CD4-positive, alpha-beta memory T cell (primary cell): ENCODE measurements around the gene MIEF2. TPM values are rescaled to one million over a fixed set of nuclear protein-coding genes. Genes with fewer than 3 reads are reported as not detected.
A peak's percentile ranks its signal among the peaks of the same experiment; 100 is the strongest.

Source experiments
- CTCF ChIA-PET: fragments of 350-600 bp; sonication (Branson Sonifier 250); formaldehyde crosslinking; loops from one replicate; lab custom pipeline; 2021; ENCODE audit warnings: inconsistent platforms; ENCODE audit not compliant: partially characterized antibody; lab: Charles Lee
- POLR2A ChIA-PET: fragments of 350-600 bp; sonication (Branson Sonifier 250); formaldehyde crosslinking; loops from one replicate; lab custom pipeline; 2021; ENCODE audit not compliant: partially characterized antibody; lab: Charles Lee
- DNase-seq, 5 donors: peaks; one replicate each; pipeline versions ENCODE4 v3.0.0 to v3.0.0-alpha.2; 2020 to 2022; ENCODE audit warnings: mixed read lengths in 1 of 5
- H3K27ac ChIP-seq: one replicate; pipeline ENCODE4 v1.7.0; 2013; ENCODE audit warnings: low read depth, low read length
- H3K27me3 ChIP-seq: 2 replicates; pipeline ENCODE4 v1.7.0; 2013; ENCODE audit warnings: mild to moderate bottlenecking, low read length, moderate library complexity; ENCODE audit not compliant: insufficient read depth
- H3K36me3 ChIP-seq: 2 replicates; pipeline ENCODE4 v1.7.0; 2013; ENCODE audit warnings: mild to moderate bottlenecking, low read length, moderate library complexity; ENCODE audit not compliant: insufficient read depth
- H3K4me1 ChIP-seq: 2 replicates; pipeline ENCODE4 v1.7.0; 2013; ENCODE audit warnings: mild to moderate bottlenecking, low read length, moderate library complexity; ENCODE audit not compliant: insufficient read depth
- H3K4me3 ChIP-seq, 2 donors: one replicate each; pipeline ENCODE4 v1.7.0; 2013; ENCODE audit warnings: low read length in 2 of 2, mild to moderate bottlenecking in 1 of 2
- H3K9me3 ChIP-seq, 2 donors: one replicate each; pipeline ENCODE4 v1.7.0; 2013; ENCODE audit warnings: low read length in 2 of 2, control low read depth in 1 of 2; ENCODE audit not compliant: control insufficient read depth in 1 of 2
- H3K27ac Mint-ChIP-seq, 7 donors: one replicate each; pipeline ENCODE4 v1.8.0; 2020 to 2021; ENCODE audit warnings: mixed read lengths in 7 of 7, mild to moderate bottlenecking in 6 of 7, inconsistent platforms in 3 of 7, moderate library complexity in 3 of 7
- H3K27me3 Mint-ChIP-seq, 2 donors: one replicate each; pipeline ENCODE4 v1.8.0; 2020 to 2021; ENCODE audit warnings: mixed read lengths in 2 of 2
- H3K36me3 Mint-ChIP-seq, 2 donors: one replicate each; pipeline ENCODE4 v1.8.0; 2020 to 2021; ENCODE audit warnings: mixed read lengths in 2 of 2, inconsistent platforms in 1 of 2, mild to moderate bottlenecking in 1 of 2
- H3K4me1 Mint-ChIP-seq, 4 donors: one replicate each; pipeline ENCODE4 v1.8.0; 2020 to 2021; ENCODE audit warnings: mixed read lengths in 4 of 4, mild to moderate bottlenecking in 1 of 4
- H3K4me3 Mint-ChIP-seq, 8 donors: one replicate each; pipeline ENCODE4 v1.8.0; 2020 to 2021; ENCODE audit warnings: mixed read lengths in 8 of 8, mild to moderate bottlenecking in 7 of 8, moderate library complexity in 6 of 8, inconsistent platforms in 3 of 8
- H3K9me3 Mint-ChIP-seq, 8 donors: one replicate each; pipeline ENCODE4 v1.8.0; 2020 to 2021; ENCODE audit warnings: mixed read lengths in 8 of 8, mild to moderate bottlenecking in 5 of 8, inconsistent platforms in 3 of 8, moderate library complexity in 1 of 8
- intact Hi-C: fragments of 100-400 bp; cut with micrococcal nuclease; formaldehyde crosslinking; loops from one replicate; pipeline ENCODE4 v1.15.1; 2023
- polyA plus RNA-seq, 2 donors: library from polyadenylated mRNA; unstranded; fragments of 300-500 nt; fragmentation: Illumina TruSeq; gene quantifications; one replicate each; pipeline ENCODE4 v1.2.3, GENCODE V29; 2021
- total RNA-seq, 2 experiments: library from RNA; stranded (reverse); gene quantifications; one replicate each; pipeline ENCODE4 v1.2.3, GENCODE V29; 2021

The MIEF2 gene
- total and polyA plus RNA-seq, 4 experiments from 2014 or later = 9.9 to 19.3 (median 14.6) TPM

GRCh38 chr17:18246109-18246725, 14.2 kb upstream of the MIEF2 start:
- intact Hi-C loops = no loop called here
- H3K36me3 Mint-ChIP-seq = peaks cover 22 to 64% of the 10 kb centered on the region in 2 donors
- CTCF ChIA-PET = no interaction called here

DNA sequence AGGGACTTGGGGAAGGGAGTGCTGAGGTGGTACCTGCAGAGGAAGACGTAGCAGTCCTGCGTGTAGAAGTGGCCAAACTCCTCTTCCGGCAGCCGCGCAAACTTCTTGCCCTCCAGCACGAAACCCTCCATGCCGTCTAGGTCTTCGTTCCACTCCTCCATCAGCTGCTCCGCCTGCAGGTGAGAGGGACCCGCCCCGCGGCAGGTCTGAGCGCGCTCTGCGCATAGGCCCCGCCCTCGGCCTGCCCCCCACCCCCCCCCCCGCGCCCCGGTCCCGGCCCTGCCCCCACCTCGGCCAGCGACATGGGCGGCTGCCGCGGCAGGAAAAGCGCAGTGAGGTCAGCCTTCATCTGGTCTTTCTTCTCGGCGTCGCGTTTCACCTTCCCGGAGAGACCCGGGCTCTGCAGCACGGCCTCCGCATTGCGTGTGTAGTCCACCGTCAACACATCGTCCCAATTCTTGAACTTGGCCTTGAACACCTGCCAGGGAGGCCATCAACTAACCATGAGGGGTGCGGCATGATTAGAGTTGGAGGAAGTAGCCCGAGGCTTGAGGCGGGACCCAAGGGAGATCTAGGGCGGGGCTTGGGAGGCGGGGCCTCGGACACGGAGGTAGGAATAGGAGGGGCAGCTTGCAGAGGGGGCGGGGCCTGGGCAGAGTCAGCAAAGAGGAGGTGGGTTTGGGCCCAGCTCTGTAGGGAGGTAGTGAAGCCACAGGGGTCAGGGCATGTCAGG, 13.4 kb upstream of the MIEF2 start:
- Histone ChIP-seq H3K27ac (no peak overlapping the region), H3K27me3 (no peaks in the 10 kb centered on the region), H3K36me3 (peaks cover 63% of the 10 kb centered on the region), H3K4me3 (no peak overlapping the region), H3K4me1 (no peaks in the 10 kb centered on the region), H3K9me3 (no peaks in the 10 kb centered on the region)
- Mint-ChIP-seq H3K9me3 (no peaks in the 10 kb centered on the region), H3K36me3 (peaks cover 22 to 67% of the 10 kb centered on the region in 2 donors), H3K27ac (peak overlapping the region in 2 of 7 donors; percentile 8 to 52), H3K27me3 (no peaks in the 10 kb centered on the region), H3K4me1 (peaks cover 2 to 7% (median 5%) of the 10 kb centered on the region in 4 donors), H3K4me3 (no peak overlapping the region)
- ChIA-PET CTCF (interaction anchor here (1.0 to 2.3 kb wide), 2 partner anchors 21 to 23 kb away, joined by 3 to 8 read pairs; no protein-coding TSS in a partner anchor), POLR2A (interaction anchor here (1.1 kb wide), 1 partner anchor 14 kb away, joined by 4 read pairs; the partner anchor contains the start of gene MIEF2)
- peak in 1 of 5 donors; percentile 17 for DNase-seq
- intact Hi-C loops = no loop called here

More at GRCh38 chr17:18246109-18246725, 14.2 kb upstream of the MIEF2 start:
- H3K27ac Mint-ChIP-seq = no peak overlapping the region
- H3K27me3 Mint-ChIP-seq = no peaks in the 10 kb centered on the region
- POLR2A ChIA-PET = no interaction called here
- Histone ChIP-seq H3K4me3 (no peak overlapping the region), H3K9me3 (no peaks in the 10 kb centered on the region), H3K27ac (no peak overlapping the region), H3K36me3 (peaks cover 55% of the 10 kb centered on the region), H3K4me1 (no peaks in the 10 kb centered on the region), H3K27me3 (no peaks in the 10 kb centered on the region)
- H3K4me3 Mint-ChIP-seq = no peak overlapping the region
- no peak for DNase-seq
- peaks cover 2 to 7% (median 5%) of the 10 kb centered on the region in 4 donors for H3K4me1 Mint-ChIP-seq
- H3K9me3 Mint-ChIP-seq = no peaks in the 10 kb centered on the region

GRCh38 chr17:18247613-18248001, 12.9 kb upstream of the MIEF2 start:
- Mint-ChIP-seq H3K27me3 (no peaks in the 10 kb centered on the region), H3K4me1 (peaks cover 2 to 7% (median 5%) of the 10 kb centered on the region in 4 donors), H3K9me3 (no peaks in the 10 kb centered on the region), H3K36me3 (peaks cover 22 to 71% of the 10 kb centered on the region in 2 donors), H3K4me3 (no peak overlapping the region), H3K27ac (peak overlapping the region in 2 of 7 donors; percentile 52 to 93)
- peaks cover 69% of the 10 kb centered on the region for H3K36me3 ChIP-seq
- ChIA-PET POLR2A (interaction anchor here (1.1 kb wide), 1 partner anchor 13 kb away, joined by 4 read pairs; the partner anchor contains the start of gene MIEF2), CTCF (interaction anchor here (1.0 to 2.3 kb wide), 2 partner anchors 20 to 24 kb away, joined by 3 to 8 read pairs; no protein-coding TSS in a partner anchor)
- intact Hi-C loops = loop anchor here (1.0 kb wide), 1 partner anchor 11 kb away; the partner anchor contains the start of gene FLII
- no peak for DNase-seq
- H3K4me1 ChIP-seq = no peaks in the 10 kb centered on the region
- no peak overlapping the region for H3K4me3 ChIP-seq
- no peak overlapping the region for H3K27ac ChIP-seq
- no peaks in the 10 kb centered on the region for H3K27me3 ChIP-seq
- H3K9me3 ChIP-seq = no peaks in the 10 kb centered on the region

- no peaks in the 10 kb centered on the region for H3K9me3 Mint-ChIP-seq
- Histone ChIP-seq H3K27me3 (no peaks in the 10 kb centered on the region), H3K36me3 (peaks cover 76% of the 10 kb centered on the region), H3K27ac (no peak overlapping the region), H3K9me3 (no peaks in the 10 kb centered on the region), H3K4me3 (no peak overlapping the region), H3K4me1 (no peaks in the 10 kb centered on the region)
- H3K4me1 Mint-ChIP-seq = peaks cover 2 to 7% (median 5%) of the 10 kb centered on the region in 4 donors
- intact Hi-C loops = loop anchor here (1.0 kb wide), 1 partner anchor 10 kb away; the partner anchor contains the start of gene FLII
- peak; percentile 60 to 68 (median 66) for DNase-seq
- ChIA-PET CTCF (interaction anchor here (1.0 to 2.3 kb wide), 3 partner anchors 15 to 25 kb away, joined by 3 to 8 read pairs (median 6); no protein-coding TSS in a partner anchor), POLR2A (interaction anchor here (0.8 kb wide), 1 partner anchor 12 kb away, joined by 3 read pairs; the partner anchor contains the start of gene MIEF2)
- peaks cover 22 to 71% of the 10 kb centered on the region in 2 donors for H3K36me3 Mint-ChIP-seq
- H3K27me3 Mint-ChIP-seq = no peaks in the 10 kb centered on the region
- peak overlapping the region in 6 of 7 donors; percentile 57 to 93 (median 80) for H3K27ac Mint-ChIP-seq
- H3K4me3 Mint-ChIP-seq = peak overlapping the region in 1 of 8 donors; percentile 17
These were observed 12.1 kb upstream of the MIEF2 start for GRCh38 chr17:18248300-18248731.

DNA sequence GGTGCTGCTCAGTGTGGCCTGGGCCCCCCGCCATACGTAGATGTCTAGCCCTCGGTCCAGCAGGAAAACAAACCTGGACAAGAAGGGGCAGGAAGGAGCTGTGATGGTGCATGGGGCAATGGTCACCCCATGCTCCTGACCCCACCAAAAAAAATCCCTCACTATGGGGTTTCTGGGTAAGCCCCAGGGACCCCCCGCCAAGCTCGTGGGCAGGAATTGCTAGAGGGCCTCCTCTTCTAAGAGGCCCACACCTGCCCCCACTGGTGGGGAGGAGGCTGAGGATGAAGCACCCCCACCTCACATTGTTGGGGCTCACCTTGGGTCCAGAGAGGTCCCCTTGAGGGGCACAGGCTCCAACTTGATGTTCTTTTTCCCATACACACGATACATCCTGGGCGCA, 11.7 kb upstream of the MIEF2 start:
- no peak overlapping the region for H3K4me3 ChIP-seq
- Mint-ChIP-seq H3K27me3 (no peaks in the 10 kb centered on the region), H3K27ac (peak overlapping the region in 1 of 7 donors; percentile 32), H3K4me1 (peaks cover 2 to 7% (median 5%) of the 10 kb centered on the region in 4 donors), H3K4me3 (no peak overlapping the region), H3K36me3 (peaks cover 22 to 70% of the 10 kb centered on the region in 2 donors), H3K9me3 (no peaks in the 10 kb centered on the region)
- intact Hi-C loops = loop anchor here (1.0 kb wide), 1 partner anchor 9 kb away; the partner anchor contains the start of gene FLII
- peaks cover 81% of the 10 kb centered on the region for H3K36me3 ChIP-seq
- ChIA-PET POLR2A (interaction anchor here (0.8 kb wide), 1 partner anchor 12 kb away, joined by 3 read pairs; the partner anchor contains the start of gene MIEF2), CTCF (interaction anchor here (1.4 to 2.3 kb wide), 2 partner anchors 15 to 19 kb away, joined by 6 to 8 read pairs; no protein-coding TSS in a partner anchor)
- no peaks in the 10 kb centered on the region for H3K4me1 ChIP-seq
- no peak overlapping the region for H3K27ac ChIP-seq
- no peaks in the 10 kb centered on the region for H3K9me3 ChIP-seq
- no peak for DNase-seq
- no peaks in the 10 kb centered on the region for H3K27me3 ChIP-seq

DNA sequence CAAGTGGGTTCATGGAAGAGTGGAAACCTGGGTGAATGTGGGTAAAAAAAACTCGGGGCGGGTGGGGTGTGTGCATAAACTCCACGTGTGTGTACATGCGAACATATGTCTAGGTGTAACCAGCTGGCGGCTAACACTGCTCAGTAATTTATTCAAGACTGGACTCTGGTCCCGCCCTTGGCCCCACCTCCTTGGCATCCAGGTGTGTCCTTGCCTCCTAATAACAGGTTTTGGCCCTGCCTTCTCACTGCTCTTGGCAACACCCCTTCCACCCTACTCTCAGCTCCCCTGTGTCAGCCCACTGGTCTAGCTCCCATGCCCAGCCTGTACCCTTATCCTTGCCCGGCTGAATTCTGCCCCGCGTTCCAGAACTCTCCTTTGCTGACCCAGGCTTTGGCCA, 10.2 kb upstream of the MIEF2 start:
- intact Hi-C loops = no loop called here
- no peak for DNase-seq
- Histone ChIP-seq H3K27ac (no peak overlapping the region), H3K4me3 (no peak overlapping the region), H3K27me3 (no peaks in the 10 kb centered on the region), H3K36me3 (peaks cover 91% of the 10 kb centered on the region), H3K4me1 (no peaks in the 10 kb centered on the region), H3K9me3 (no peaks in the 10 kb centered on the region)
- H3K4me1 Mint-ChIP-seq = peaks cover 2 to 8% (median 5%) of the 10 kb centered on the region in 4 donors
- no peaks in the 10 kb centered on the region for H3K27me3 Mint-ChIP-seq
- ChIA-PET POLR2A (interaction anchor here (1.2 kb wide), 1 partner anchor 10 kb away, joined by 4 read pairs; the partner anchor contains the start of gene MIEF2), CTCF (no interaction called here)
- peaks cover 22 to 75% of the 10 kb centered on the region in 2 donors for H3K36me3 Mint-ChIP-seq
- peak overlapping the region in 1 of 8 donors; percentile 12 for H3K4me3 Mint-ChIP-seq
- peak overlapping the region in 2 of 7 donors; percentile 37 to 57 for H3K27ac Mint-ChIP-seq
- H3K9me3 Mint-ChIP-seq = no peaks in the 10 kb centered on the region
